Endothelial cell of umbilical vein (primary cell): Measurements from ENCODE around the gene SYNE1. TPM values are rescaled to one million over a fixed set of nuclear protein-coding genes. Genes with fewer than 3 reads are reported as not detected.

ENCODE experiments used
- BruUV-seq: library from RNA; stranded (reverse); fragments of 400-500 nt; replicated peaks from 2 replicates; lab custom pipeline; 2021; lab: Mats Ljungman, UMichigan
- CTCF ChIA-PET: fragments of 300-600, 350-600 bp; sonication (Branson Sonifier 250); formaldehyde crosslinking; loops from one replicate; lab custom pipeline; 2021; ENCODE audit warnings: antibody characterized with exemption, inconsistent platforms; lab: Charles Lee
- POLR2A ChIA-PET: fragments of 300-600, 350-600 bp; sonication (Branson Sonifier 250); formaldehyde crosslinking; loops from one replicate; lab custom pipeline; 2021; ENCODE audit warnings: antibody characterized with exemption, inconsistent platforms; lab: Charles Lee
- DNase-seq: peaks from one replicate; pipeline ENCODE4 v3.0.0-alpha.2; 2011; ENCODE audit warnings: low read depth, low spot score
- FAIRE-seq: peaks from 2 replicates; lab custom pipeline; 2011; peaks lifted over from hg19 to GRCh38; lab: Jason Lieb, UNC
- H2AFZ ChIP-seq: 2 replicates; pipeline ENCODE4 v1.6.0; 2012; ENCODE audit warnings: low read depth, low read length, control low read depth, inconsistent platforms
- H3K27ac ChIP-seq: 2 replicates; pipeline ENCODE4 v1.5.1; 2011; ENCODE audit warnings: low read depth, mild to moderate bottlenecking, control low read depth, low read length, moderate library complexity; ENCODE audit not compliant: insufficient read depth
- H3K27me3 ChIP-seq, 2 experiments: 2 replicates each; pipeline versions ENCODE4 v1.6.0 to v1.6.1; 2011; ENCODE audit warnings: low read length in 2 of 2, mixed read lengths in 1 of 2; ENCODE audit not compliant: control insufficient read depth in 2 of 2, insufficient read depth in 2 of 2
- H3K36me3 ChIP-seq, 2 experiments: 2 replicates in 1 of 2; 3 replicates in 1 of 2; pipeline ENCODE4 v1.5.1; 2011; ENCODE audit warnings: low read length in 2 of 2, mild to moderate bottlenecking in 1 of 2, moderate library complexity in 1 of 2; ENCODE audit not compliant: control insufficient read depth in 2 of 2, insufficient read depth in 2 of 2; ENCODE audit errors: extremely low read depth in 1 of 2
- H3K4me1 ChIP-seq: 3 replicates; pipeline ENCODE4 v1.5.1; 2011; ENCODE audit warnings: mild to moderate bottlenecking, low read length; ENCODE audit not compliant: control insufficient read depth, insufficient read depth; ENCODE audit errors: extremely low read depth
- H3K4me2 ChIP-seq: 2 replicates; pipeline ENCODE4 v1.6.1; 2011; ENCODE audit warnings: low read length, control low read depth, mixed read lengths; ENCODE audit not compliant: insufficient read depth
- H3K4me3 ChIP-seq, 3 experiments: fragments of 200-600 bp in 1 of 3; sonication (generic), shearing (Covaris generic) in 1 of 3; replicated peaks in 1 of 3; 2 replicates each; pipeline ENCODE4 v1.5.1; 2011 to 2016; ENCODE audit warnings: control low read depth in 3 of 3, low read length in 3 of 3, mild to moderate bottlenecking in 2 of 3, inconsistent platforms in 1 of 3, low read depth in 1 of 3, moderate library complexity in 1 of 3; ENCODE audit not compliant: insufficient read depth in 1 of 3
- H3K79me2 ChIP-seq: 2 replicates; pipeline ENCODE4 v1.6.0; 2012; ENCODE audit warnings: low read length, inconsistent platforms; ENCODE audit not compliant: control insufficient read depth, insufficient read depth
- H3K9ac ChIP-seq: replicated peaks from 2 replicates; pipeline ENCODE3; 2011; ENCODE audit warnings: low read length, control low read depth; ENCODE audit not compliant: insufficient read depth; ENCODE audit errors: extremely low read depth
- H3K9me1 ChIP-seq: replicated peaks from 3 replicates; pipeline ENCODE4 v1.6.0; 2011; ENCODE audit warnings: mild to moderate bottlenecking, low read length; ENCODE audit not compliant: control insufficient read depth, insufficient read depth; ENCODE audit errors: extremely low read depth
- H3K9me3 ChIP-seq: replicated peaks from 2 replicates; pipeline ENCODE4 v1.5.1; 2012; ENCODE audit warnings: low read length, inconsistent platforms; ENCODE audit not compliant: control insufficient read depth, insufficient read depth
- H4K20me1 ChIP-seq: replicated peaks from 2 replicates; pipeline ENCODE3; 2011; ENCODE audit warnings: mild to moderate bottlenecking, low read length; ENCODE audit not compliant: control insufficient read depth, insufficient read depth; ENCODE audit errors: extremely low read depth
- CTCF ChIP-seq, 2 donors: IDR thresholded peaks; 1 replicate in 1 of 2; 2 replicates in 1 of 2; pipeline ENCODE4 v1.5.1; 2011; ENCODE audit warnings: low read length in 2 of 2, mild to moderate bottlenecking in 2 of 2, moderate library complexity in 2 of 2, control low read depth in 1 of 2, inconsistent platforms in 1 of 2, low read depth in 1 of 2; ENCODE audit not compliant: insufficient read depth in 1 of 2; ENCODE audit errors: extremely low read depth in 1 of 2
- EZH2 ChIP-seq: IDR thresholded peaks from 2 replicates; pipeline ENCODE4 v1.6.1; 2012; ENCODE audit warnings: borderline replicate concordance, low read depth, mild to moderate bottlenecking, moderate library complexity, low read length, inconsistent platforms; ENCODE audit not compliant: severe bottlenecking
- FOS ChIP-seq: IDR thresholded peaks from 2 replicates; pipeline ENCODE4 v1.6.1; 2011; ENCODE audit warnings: mild to moderate bottlenecking, low read length, moderate library complexity, borderline replicate concordance; ENCODE audit not compliant: insufficient read depth
- GATA2 ChIP-seq: IDR thresholded peaks from 2 replicates; pipeline ENCODE4 v1.7.0; 2011; ENCODE audit warnings: low read depth, mild to moderate bottlenecking, moderate library complexity, mixed read lengths, low read length; ENCODE audit not compliant: insufficient read length, insufficient read depth
- JUN ChIP-seq: IDR thresholded peaks from 2 replicates; pipeline ENCODE4 v1.6.1; 2011; ENCODE audit warnings: borderline replicate concordance, low read depth; ENCODE audit not compliant: insufficient read length, insufficient read depth
- MYC ChIP-seq: IDR thresholded peaks from one replicate; pipeline ENCODE4 v1.6.1; 2011; ENCODE audit warnings: mild to moderate bottlenecking, low read depth, low read length
- POLR2A ChIP-seq: IDR thresholded peaks from 2 replicates; pipeline ENCODE4 v1.6.1; 2012; ENCODE audit warnings: low read depth, mild to moderate bottlenecking, control low read depth, low read length
- POLR2AphosphoS5 ChIP-seq: IDR thresholded peaks from 2 replicates; pipeline ENCODE4 v1.6.1; 2012; ENCODE audit warnings: low read depth, mild to moderate bottlenecking, control low read depth, low read length, moderate library complexity; ENCODE audit not compliant: insufficient read depth
- dilution Hi-C: fragments of 300-500 bp; cut with MboI; formaldehyde crosslinking; loops from one replicate; pipeline ENCODE4 v1.15.0; 2019; ENCODE audit warnings: low sequenced_read_pairs; ENCODE audit not compliant: extremely low pct_ligation_motif_present
- intact Hi-C: fragments of 100-400 bp; cut with micrococcal nuclease; formaldehyde crosslinking; loops from one replicate; pipeline ENCODE4 v1.10.0; 2022
- polyA plus RNA-seq, 4 experiments: library from polyadenylated mRNA; depleted of rRNA in 3 of 4; stranded (reverse) in 3 of 4; unstranded in 1 of 4; fragments of >200 nt; gene quantifications; 2 replicates each; pipeline versions ENCODE4 v1.2.1 to v1.2.3, GENCODE V29; 2011 to 2012; ENCODE audit warnings: missing spikeins in 1 of 4
- total RNA-seq: library from RNA; stranded (reverse); gene quantifications from 2 replicates; pipeline ENCODE4 v1.2.3, GENCODE V29; 2021

SYNE1 gene
- total and polyA plus RNA-seq, 2 donors (not counting 3 experiments of a cell fraction or from before 2014, with no cell fraction given): 26.5 to 52.3 TPM

GRCh38 chr6:152478377-152479010 lies 158.7 kb downstream of the SYNE1 start:
- H3K9me1 ChIP-seq: no peaks in the 10 kb centered on the region
- H3K9me3 ChIP-seq: no peaks in the 10 kb centered on the region
- no peaks in the 10 kb centered on the region for H3K4me1 ChIP-seq
- H3K36me3 ChIP-seq: no peaks in the 10 kb centered on the region
- TF ChIP-seq GATA2 (no peak), MYC (no peak), POLR2AphosphoS5 (no peak), EZH2 (no peak), CTCF (IDR thresholded peaks at IDR 0.05; ENCODE audit: extremely low read depth in 1 of 2, insufficient read depth in 1 of 2, low read depth in 1 of 2, low read length in 2 of 2) (no peak), JUN (no peak), FOS (no peak), POLR2A (no peak)
- no TSS peak for BruUV-seq
- dilution Hi-C loops: no loop called here
- H3K9ac ChIP-seq: no peak overlapping the region
- no peak for FAIRE-seq
- H4K20me1 ChIP-seq: no peaks in the 10 kb centered on the region
- ChIA-PET POLR2A (no interaction called here), CTCF (interaction anchor here (0.6 kb wide), 1 partner anchor 10 kb away, joined by 5 read pairs; no protein-coding TSS in a partner anchor)
- no peaks in the 10 kb centered on the region for H3K27me3 ChIP-seq
- intact Hi-C loops: no loop called here
- no peak overlapping the region for H3K4me3 ChIP-seq
- H3K4me2 ChIP-seq: no peak overlapping the region
- H3K27ac ChIP-seq: no peak overlapping the region
- DNase-seq: no peak
- H2AFZ ChIP-seq: no peak overlapping the region
- no peaks in the 10 kb centered on the region for H3K79me2 ChIP-seq
